Naive thymus-derived CD8-positive, alpha-beta T cell (primary cell): ENCODE data around the gene ATP9B. TPM values are rescaled to one million over a fixed set of nuclear protein-coding genes. Genes with fewer than 3 reads are reported as not detected.

Experiments used
- ATAC-seq, 2 donors: fragments of 150-1000 bp; cut with Tn5 transposase in 1 of 2; sonication (Bioruptor Pico), chemical (Tn5 transposase) in 1 of 2; 1 replicate in 1 of 2; 2 replicates in 1 of 2; pipeline ENCODE4 v1.10.0; 2021; ENCODE audit warnings: mild to moderate bottlenecking in 2 of 2, moderate library complexity in 2 of 2
- POLR2A ChIA-PET: fragments of 350-600 bp; sonication (Branson Sonifier 250); formaldehyde crosslinking; loops from one replicate; lab custom pipeline; 2021; ENCODE audit warnings: antibody characterized with exemption; lab: Charles Lee
- DNase-seq, 10 donors: peaks; one replicate each; pipeline versions ENCODE4 v3.0.0 to v3.0.0-alpha.2; 2020 to 2022
- H3K27ac Mint-ChIP-seq, 10 donors: one replicate each; pipeline ENCODE4 v1.8.0; 2020 to 2022; ENCODE audit warnings: mild to moderate bottlenecking in 10 of 10, mixed read lengths in 10 of 10, moderate library complexity in 4 of 10, inconsistent platforms in 1 of 10
- H3K27me3 Mint-ChIP-seq, 5 donors: one replicate each; pipeline ENCODE4 v1.8.0; 2021 to 2022; ENCODE audit warnings: mixed read lengths in 5 of 5
- H3K36me3 Mint-ChIP-seq, 3 donors: one replicate each; pipeline ENCODE4 v1.8.0; 2020 to 2022; ENCODE audit warnings: mixed read lengths in 3 of 3, mild to moderate bottlenecking in 2 of 3, inconsistent platforms in 1 of 3
- H3K4me1 Mint-ChIP-seq, 4 donors: one replicate each; pipeline ENCODE4 v1.8.0; 2021 to 2022; ENCODE audit warnings: mixed read lengths in 4 of 4
- H3K4me3 Mint-ChIP-seq, 10 donors: one replicate each; pipeline ENCODE4 v1.8.0; 2020 to 2022; ENCODE audit warnings: mild to moderate bottlenecking in 10 of 10, mixed read lengths in 10 of 10, moderate library complexity in 6 of 10, inconsistent platforms in 1 of 10
- H3K9me3 Mint-ChIP-seq, 9 donors: one replicate each; pipeline ENCODE4 v1.8.0; 2020 to 2022; ENCODE audit warnings: mixed read lengths in 9 of 9, mild to moderate bottlenecking in 3 of 9, inconsistent platforms in 1 of 9, moderate library complexity in 1 of 9
- polyA plus RNA-seq, 3 donors: library from polyadenylated mRNA; unstranded; fragments of 300-500 nt; fragmentation: Illumina TruSeq; gene quantifications; one replicate each; pipeline ENCODE4 v1.2.3, GENCODE V29; 2021
- total RNA-seq, 8 experiments: library from RNA in 2 of 8; stranded (reverse) in 2 of 8; gene quantifications; one replicate each; pipeline ENCODE4 v1.2.3 and lab custom pipeline; 2021 to 2026

ATP9B gene
- total and polyA plus RNA-seq, 5 experiments from 2014 or later, result 16.0 to 79.5 (median 18.6) TPM

GRCh38 chr18:79402977-79403722 is 334.0 kb downstream of the ATP9B start:
- DNase-seq (peak in 2 of 10 donors; percentile 15 to 30), ATAC-seq (no peak)
- POLR2A ChIA-PET, result interaction anchor here (2.1 to 4.3 kb wide), 2 partner anchors 10 to 120 kb away, joined by 13 to 26 read pairs; no protein-coding TSS in a partner anchor
- Mint-ChIP-seq H3K36me3 (peaks cover 0 to 7% (median 3%) of the 10 kb centered on the region in 3 donors), H3K27me3 (no peaks in the 10 kb centered on the region), H3K4me1 (peaks cover 36 to 80% (median 75%) of the 10 kb centered on the region in 4 donors), H3K4me3 (peak overlapping the region; percentile 67 to 93 (median 84)), H3K27ac (peak overlapping the region; percentile 94 to 99 (median 98)), H3K9me3 (no peaks in the 10 kb centered on the region)

GRCh38 chr18:79403723-79404566 is 334.8 kb downstream of the ATP9B start:
- Mint-ChIP-seq H3K27ac (peak overlapping the region; percentile 94 to 99 (median 98)), H3K36me3 (peaks cover 0 to 7% (median 3%) of the 10 kb centered on the region in 3 donors), H3K27me3 (no peaks in the 10 kb centered on the region), H3K4me1 (peaks cover 34 to 72% (median 70%) of the 10 kb centered on the region in 4 donors), H3K9me3 (no peaks in the 10 kb centered on the region), H3K4me3 (peak overlapping the region; percentile 67 to 93 (median 84))
- DNase-seq (peak in 1 of 10 donors; percentile 4), ATAC-seq (no peak)
- POLR2A ChIA-PET, result interaction anchor here (0.9 to 4.3 kb wide), 5 partner anchors 11 to 120 kb away, joined by 3 to 26 read pairs (median 13); no protein-coding TSS in a partner anchor

GRCh38 chr18:79404567-79404910 is 335.3 kb downstream of the ATP9B start:
- POLR2A ChIA-PET, result interaction anchor here (0.9 to 4.3 kb wide), 4 partner anchors 11 to 119 kb away, joined by 3 to 26 read pairs (median 12); no protein-coding TSS in a partner anchor
- H3K9me3 Mint-ChIP-seq, result no peaks in the 10 kb centered on the region
- H3K27ac Mint-ChIP-seq, result peak overlapping the region; percentile 94 to 99 (median 98)
- H3K4me3 Mint-ChIP-seq, result peak overlapping the region; percentile 44 to 93 (median 82)
- DNase-seq (peak in 1 of 10 donors; percentile 19), ATAC-seq (no peak)
- peaks cover 0 to 7% (median 3%) of the 10 kb centered on the region in 3 donors for H3K36me3 Mint-ChIP-seq
- no peaks in the 10 kb centered on the region for H3K27me3 Mint-ChIP-seq
- H3K4me1 Mint-ChIP-seq, result peaks cover 33 to 67% (median 66%) of the 10 kb centered on the region in 4 donors

GRCh38 chr18:79405019-79405780 is 336.0 kb downstream of the ATP9B start:
- Mint-ChIP-seq H3K4me1 (peaks cover 33 to 67% (median 66%) of the 10 kb centered on the region in 4 donors), H3K36me3 (peaks cover 0 to 7% (median 3%) of the 10 kb centered on the region in 3 donors), H3K4me3 (peak overlapping the region; percentile 71 to 93 (median 82)), H3K27me3 (no peaks in the 10 kb centered on the region), H3K27ac (peak overlapping the region; percentile 94 to 99 (median 98)), H3K9me3 (no peaks in the 10 kb centered on the region)
- POLR2A ChIA-PET, result interaction anchor here (0.8 to 4.3 kb wide), 14 partner anchors 9 to 336 kb away, joined by 3 to 26 read pairs (median 3); partner anchors contain the start of gene ATP9B
- peak in 2 of 10 donors; percentile 32 to 60 for DNase-seq
- no peak for ATAC-seq

- H3K27me3 Mint-ChIP-seq, result no peaks in the 10 kb centered on the region
These were observed 336.8 kb downstream of the ATP9B start for GRCh38 chr18:79405781-79406575.

GRCh38 chr18:79406708-79407107 is 337.5 kb downstream of the ATP9B start:
- Mint-ChIP-seq H3K27ac (peak overlapping the region; percentile 94 to 99 (median 98)), H3K4me1 (peaks cover 25 to 59% (median 56%) of the 10 kb centered on the region in 4 donors), H3K4me3 (peak overlapping the region in 8 of 10 donors; percentile 77 to 93 (median 82))

More at GRCh38 chr18:79405781-79406575, 336.8 kb downstream of the ATP9B start:
- Mint-ChIP-seq H3K27ac (peak overlapping the region; percentile 94 to 99 (median 98)), H3K36me3 (peaks cover 0 to 15% (median 3%) of the 10 kb centered on the region in 3 donors), H3K9me3 (no peaks in the 10 kb centered on the region), H3K4me3 (peak overlapping the region; percentile 71 to 93 (median 82)), H3K4me1 (peaks cover 31 to 65% (median 64%) of the 10 kb centered on the region in 4 donors)
- DNase-seq (peak; percentile 72 to 97 (median 92)), ATAC-seq (peak; percentile 78 to 91)
- POLR2A ChIA-PET, result interaction anchor here (0.8 to 4.3 kb wide), 13 partner anchors 10 to 337 kb away, joined by 3 to 26 read pairs (median 3); partner anchors contain the start of gene ATP9B

GRCh38 chr18:79409313-79409712 is 340.1 kb downstream of the ATP9B start:
- no peaks in the 10 kb centered on the region for H3K27me3 Mint-ChIP-seq
- H3K36me3 Mint-ChIP-seq, result peaks cover 0 to 37% (median 11%) of the 10 kb centered on the region in 3 donors
- ATAC-seq (no peak), DNase-seq (no peak)
- no peak overlapping the region for H3K4me3 Mint-ChIP-seq
- H3K27ac Mint-ChIP-seq, result no peak overlapping the region
- POLR2A ChIA-PET, result interaction anchor here (0.5 kb wide), 1 partner anchor 122 kb away, joined by 3 read pairs; no protein-coding TSS in a partner anchor
- no peaks in the 10 kb centered on the region for H3K9me3 Mint-ChIP-seq
- peaks cover 18 to 56% (median 41%) of the 10 kb centered on the region in 4 donors for H3K4me1 Mint-ChIP-seq

More at GRCh38 chr18:79406708-79407107, 337.5 kb downstream of the ATP9B start:
- POLR2A ChIA-PET, result interaction anchor here (1.7 to 3.0 kb wide), 2 partner anchors 24 to 117 kb away, joined by 4 to 20 read pairs; no protein-coding TSS in a partner anchor
- ATAC-seq (no peak), DNase-seq (no peak)
- no peaks in the 10 kb centered on the region for H3K9me3 Mint-ChIP-seq
- peaks cover 0 to 17% (median 3%) of the 10 kb centered on the region in 3 donors for H3K36me3 Mint-ChIP-seq
- H3K27me3 Mint-ChIP-seq, result no peaks in the 10 kb centered on the region

- Mint-ChIP-seq H3K27me3 (no peaks in the 10 kb centered on the region), H3K36me3 (peaks cover 0 to 44% (median 12%) of the 10 kb centered on the region in 3 donors), H3K4me3 (no peak overlapping the region), H3K27ac (peak overlapping the region in 1 of 10 donors; percentile 63), H3K4me1 (peaks cover 13 to 53% (median 36%) of the 10 kb centered on the region in 4 donors), H3K9me3 (no peaks in the 10 kb centered on the region)
- POLR2A ChIA-PET, result no interaction called here
- no peak for DNase-seq
- no peak for ATAC-seq
These were observed 341.0 kb downstream of the ATP9B start for GRCh38 chr18:79410171-79410641.

- H3K9me3 Mint-ChIP-seq, result no peaks in the 10 kb centered on the region
- peaks cover 10 to 50% (median 29%) of the 10 kb centered on the region in 4 donors for H3K4me1 Mint-ChIP-seq
- peak overlapping the region in 1 of 10 donors; percentile 63 for H3K27ac Mint-ChIP-seq
- peak in 1 of 2 donors; percentile 4 for ATAC-seq
- H3K27me3 Mint-ChIP-seq, result no peaks in the 10 kb centered on the region
- DNase-seq, result no peak
- H3K4me3 Mint-ChIP-seq, result no peak overlapping the region
- POLR2A ChIA-PET, result no interaction called here
- H3K36me3 Mint-ChIP-seq, result peaks cover 0 to 44% (median 12%) of the 10 kb centered on the region in 3 donors
These were observed 341.8 kb downstream of the ATP9B start for GRCh38 chr18:79410731-79411613.
